IMR-90 (cell line): ENCODE measurements around the gene PRPF8. TPM values are rescaled to one million over a fixed set of nuclear protein-coding genes. Genes with fewer than 3 reads are reported as not detected.
A peak's percentile ranks its signal among the peaks of the same experiment; 100 is the strongest.

ENCODE experiments used
- ATAC-seq: fragments of 200-7000 bp; cut with Tn5 transposase; 2 replicates; pipeline ENCODE4 v1.9.1; 2020; ENCODE audit warnings: low read depth, mild to moderate bottlenecking, moderate library complexity
- BruUV-seq: library from RNA; stranded (reverse); fragments of 400-500 nt; replicated peaks from 2 replicates; lab custom pipeline; 2021; lab: Mats Ljungman, UMichigan
- CTCF ChIA-PET: fragments of 300-600 bp; formaldehyde crosslinking; extraction: SDS; loops from one replicate; lab custom pipeline; 2021; ENCODE audit warnings: antibody characterized with exemption; lab: Yijun Ruan, JAX
- POLR2A ChIA-PET: fragments of 300-600 bp; sonication (Branson Sonifier 250); formaldehyde crosslinking; loops from one replicate; lab custom pipeline; 2022; ENCODE audit warnings: antibody characterized with exemption; ENCODE audit not compliant: unreplicated experiment; lab: Charles Lee
- DNase-seq: peaks from one replicate; pipeline ENCODE4 v3.0.0; 2013
- H2AFZ ChIP-seq: replicated peaks from 2 replicates; pipeline ENCODE3; 2013; ENCODE audit warnings: low read length, mild to moderate bottlenecking; ENCODE audit not compliant: poor library complexity
- H2AK5ac ChIP-seq: 2 replicates; pipeline ENCODE4 v1.6.1; 2013; ENCODE audit warnings: low read depth, low read length, inconsistent platforms
- H2AK9ac ChIP-seq: replicated peaks from 2 replicates; pipeline ENCODE3; 2013; ENCODE audit warnings: mild to moderate bottlenecking, low read depth, low read length, moderate library complexity; ENCODE audit not compliant: poor library complexity
- H2BK120ac ChIP-seq: 2 replicates; pipeline ENCODE4 v1.6.1; 2013; ENCODE audit warnings: low read depth, low read length, inconsistent platforms
- H2BK15ac ChIP-seq: 3 replicates; pipeline ENCODE4 v1.6.1; 2013; ENCODE audit warnings: low read depth, low read length, inconsistent platforms
- H2BK20ac ChIP-seq: 2 replicates; pipeline ENCODE4 v1.6.1; 2013; ENCODE audit warnings: low read depth, mild to moderate bottlenecking, inconsistent platforms, low read length, moderate library complexity
- H2BK5ac ChIP-seq: 2 replicates; pipeline ENCODE4 v1.6.1; 2013; ENCODE audit warnings: mild to moderate bottlenecking, low read depth, low read length, inconsistent platforms; ENCODE audit not compliant: poor library complexity, severe bottlenecking
- H3K14ac ChIP-seq: replicated peaks from 2 replicates; pipeline ENCODE4 v1.6.1; 2013; ENCODE audit warnings: low read depth, low read length, inconsistent platforms
- H3K18ac ChIP-seq: 2 replicates; pipeline ENCODE4 v1.6.1; 2013; ENCODE audit warnings: low read depth, low read length, control low read depth
- H3K23ac ChIP-seq: 2 replicates; pipeline ENCODE4 v1.6.1; 2013; ENCODE audit warnings: low read depth, low read length, inconsistent platforms
- H3K27ac ChIP-seq: 2 replicates; pipeline ENCODE4 v1.5.1; 2013; ENCODE audit warnings: mild to moderate bottlenecking, control low read depth, low read length; ENCODE audit not compliant: insufficient read depth
- H3K27me3 ChIP-seq: 2 replicates; pipeline ENCODE4 v1.6.1; 2013; ENCODE audit warnings: low read length; ENCODE audit not compliant: control insufficient read depth, insufficient read depth
- H3K36me3 ChIP-seq: 2 replicates; pipeline ENCODE4 v1.6.1; 2013; ENCODE audit warnings: low read length, mixed read lengths; ENCODE audit not compliant: control insufficient read depth, insufficient read depth
- H3K4ac ChIP-seq: 2 replicates; pipeline ENCODE4 v1.6.1; 2013; ENCODE audit warnings: low read depth, low read length, inconsistent platforms
- H3K4me1 ChIP-seq: 2 replicates; pipeline ENCODE4 v1.6.1; 2013; ENCODE audit warnings: low read length, mixed read lengths; ENCODE audit not compliant: control insufficient read depth, insufficient read depth
- H3K4me2 ChIP-seq: 2 replicates; pipeline ENCODE4 v1.6.1; 2013; ENCODE audit warnings: low read depth, mild to moderate bottlenecking, control low read depth, low read length, moderate library complexity
- H3K4me3 ChIP-seq: 2 replicates; pipeline ENCODE4 v1.5.1; 2013; ENCODE audit warnings: low read depth, mild to moderate bottlenecking, control low read depth, low read length, moderate library complexity; ENCODE audit not compliant: insufficient read depth
- H3K56ac ChIP-seq: 2 replicates; pipeline ENCODE4 v1.6.1; 2013; ENCODE audit warnings: low read length, inconsistent platforms; ENCODE audit not compliant: insufficient read depth; ENCODE audit errors: extremely low read depth
- H3K79me1 ChIP-seq, 2 experiments: 2 replicates each; pipeline ENCODE4 v1.6.1; 2013; ENCODE audit warnings: low read length in 2 of 2, inconsistent platforms in 1 of 2, low read depth in 1 of 2
- H3K9ac ChIP-seq: 2 replicates; pipeline ENCODE4 v1.6.1; 2013; ENCODE audit warnings: low read depth, low read length, control low read depth
- H3K9me1 ChIP-seq: 2 replicates; pipeline ENCODE4 v1.6.1; 2013; ENCODE audit warnings: low read length, inconsistent platforms; ENCODE audit not compliant: insufficient read depth
- H3K9me3 ChIP-seq: 2 replicates; pipeline ENCODE4 v1.6.1; 2013; ENCODE audit warnings: low read length; ENCODE audit not compliant: control insufficient read depth, insufficient read depth
- H4K20me1 ChIP-seq: 2 replicates; pipeline ENCODE4 v1.6.1; 2013; ENCODE audit warnings: low read length, inconsistent platforms; ENCODE audit not compliant: insufficient read depth
- H4K5ac ChIP-seq: 2 replicates; pipeline ENCODE4 v1.6.1; 2013; ENCODE audit warnings: mild to moderate bottlenecking, low read depth, low read length, control low read depth
- H4K8ac ChIP-seq, 2 experiments: 2 replicates each; pipeline ENCODE4 v1.6.1; 2013; ENCODE audit warnings: low read depth in 2 of 2, low read length in 2 of 2, control low read depth in 1 of 2, inconsistent platforms in 1 of 2
- H4K91ac ChIP-seq: 2 replicates; pipeline ENCODE4 v1.6.1; 2013; ENCODE audit warnings: low read depth, low read length, inconsistent platforms; ENCODE audit not compliant: insufficient read depth
- CHD1 ChIP-seq: IDR thresholded peaks from 2 replicates; pipeline ENCODE4 v1.6.1; 2012; ENCODE audit warnings: low read depth, low read length, improper control_type of control experiment
- ELK1 ChIP-seq: fragments of 150-350 bp; IDR thresholded peaks from 2 replicates; pipeline ENCODE4 v1.6.1; 2016; ENCODE audit warnings: low read depth, mild to moderate bottlenecking, low read length, moderate library complexity, borderline replicate concordance
- FOS ChIP-seq: fragments of 150-350 bp; IDR thresholded peaks from 2 replicates; pipeline ENCODE4 v1.6.1; 2016; ENCODE audit warnings: low read depth, low read length
- MAZ ChIP-seq: IDR thresholded peaks from 2 replicates; pipeline ENCODE4 v1.6.1; 2012; ENCODE audit warnings: low read depth, mild to moderate bottlenecking, low read length, improper control_type of control experiment, moderate library complexity, borderline replicate concordance
- MXI1 ChIP-seq: IDR thresholded peaks from 2 replicates; pipeline ENCODE4 v1.6.1; 2012; ENCODE audit warnings: low read depth, mild to moderate bottlenecking, low read length, moderate library complexity, borderline replicate concordance
- POLR2A ChIP-seq: IDR thresholded peaks from 2 replicates; pipeline ENCODE4 v1.6.1; 2012; ENCODE audit warnings: mild to moderate bottlenecking, low read depth, low read length
- RAD21 ChIP-seq: IDR thresholded peaks from 2 replicates; pipeline ENCODE4 v1.6.1; 2012; ENCODE audit warnings: low read length, improper control_type of control experiment
- RCOR1 ChIP-seq: IDR thresholded peaks from 2 replicates; pipeline ENCODE4 v1.6.1; 2012; ENCODE audit warnings: mild to moderate bottlenecking, low read length, improper control_type of control experiment; ENCODE audit not compliant: insufficient replicate concordance
- SMC3 ChIP-seq: fragments of 150-350 bp; IDR thresholded peaks from 2 replicates; pipeline ENCODE4 v1.6.1; 2016; ENCODE audit warnings: low read depth, mild to moderate bottlenecking, antibody characterized with exemption, low read length, moderate library complexity
- WGBS, 2 experiments: methylation state at CpG; one replicate each; pipeline versions ENCODE4 v1.1.5 to v1.1.7; 2013; ENCODE audit warnings: missing lambda C conversion rate in 2 of 2; ENCODE audit not compliant: insufficient read length in 1 of 2; ENCODE audit errors: extremely low coverage in 2 of 2; 5-methylcytosine and 5-hydroxymethylcytosine counted together
- dilution Hi-C: fragments of 300-500 bp; cut with HindIII; formaldehyde crosslinking; loops from one replicate; pipeline ENCODE4 v1.14.3; 2018; ENCODE audit warnings: low sequenced_read_pairs; ENCODE audit not compliant: unreplicated experiment
- in situ Hi-C: fragments of 300-500 bp; cut with MboI; formaldehyde crosslinking; loops from 3 replicates; pipeline ENCODE4 v1.14.3; 2019; ENCODE audit warnings: low sequenced_read_pairs, inconsistent platforms, mixed read lengths
- intact Hi-C: fragments of 100-400 bp; cut with micrococcal nuclease; formaldehyde crosslinking; loops from 2 replicates; pipeline ENCODE4 v1.10.0; 2022
- polyA plus RNA-seq, 3 experiments: library from polyadenylated mRNA; depleted of rRNA; stranded (reverse); fragments of >200 nt; gene quantifications; 2 replicates each; pipeline ENCODE4 v1.2.3, GENCODE V29; 2012; ENCODE audit warnings: low replicate concordance in 1 of 3
- total RNA-seq: library from RNA; depleted of rRNA; stranded (reverse); fragments of >200 nt; gene quantifications from 2 replicates; pipeline ENCODE4 v1.2.3, GENCODE V29; 2012
- TF ChIP-seq, protein P1 (sequence below): conservative IDR thresholded peaks from 2 replicates; pipeline ENCODE4 v1.5.1; 2012; ENCODE audit warnings: mild to moderate bottlenecking, low read depth, low read length, improper control_type of control experiment

The PRPF8 gene
- total and polyA plus RNA-seq, 2 of the 4 experiments (the other 2 are of a cell fraction), result 141 to 160 TPM

GRCh38 chr17:1705004-1705403, 20.3 kb upstream of the PRPF8 start:
- dilution Hi-C loops (no loop called here), intact Hi-C loops (no loop called here), in situ Hi-C loops (loop anchor here (25.0 kb wide), 1 partner anchor 332 kb away; the partner anchor contains the start of genes DPH1, OVCA2 and RTN4RL1)
- H3K27me3 ChIP-seq, result no peaks in the 10 kb centered on the region
- no peak overlapping the region for H4K8ac ChIP-seq
- no peak overlapping the region for H3K14ac ChIP-seq
- H3K79me1 ChIP-seq, result peaks cover 0 to 6% of the 10 kb centered on the region in 2 experiments; a peak in 1 of 4 replicates
- no peak overlapping the region for H2BK20ac ChIP-seq
- H3K36me3 ChIP-seq, result peaks cover 11% of the 10 kb centered on the region
- DNase-seq (no peak), ATAC-seq (no peak)
- 63% methylated on average over 7 of the region's 7 CpGs; no CpG with 5 or more reads in 1 of the 2 experiments for WGBS, 2 experiments
- H4K91ac ChIP-seq, result no peak overlapping the region
- no peak overlapping the region for H4K5ac ChIP-seq
- H2BK120ac ChIP-seq, result no peak overlapping the region
- H2BK5ac ChIP-seq, result no peak overlapping the region
- no peak overlapping the region for H2BK15ac ChIP-seq
- no peak overlapping the region for H3K4me3 ChIP-seq
- no peak overlapping the region for H3K4me2 ChIP-seq
- H3K56ac ChIP-seq, result no peak overlapping the region
- CTCF ChIA-PET, result interaction anchor here (0.5 kb wide), 1 partner anchor 238 kb away, joined by 3 read pairs; no protein-coding TSS in a partner anchor
- H2AK9ac ChIP-seq, result no peak overlapping the region
- no peak overlapping the region for H3K18ac ChIP-seq
- BruUV-seq, result no TSS peak
- peaks cover 3% of the 10 kb centered on the region; the same call in 1 of the 2 replicates for H3K4me1 ChIP-seq
- no peak overlapping the region for H3K27ac ChIP-seq
- H3K4ac ChIP-seq, result no peak overlapping the region; the same call in 1 of the 2 replicates
- no peaks in the 10 kb centered on the region for H3K9me3 ChIP-seq
- H2AK5ac ChIP-seq, result no peak overlapping the region
- H3K9ac ChIP-seq, result no peak overlapping the region
- H4K20me1 ChIP-seq, result peaks cover 9% of the 10 kb centered on the region; the same call in 1 of the 2 replicates
- TF ChIP-seq RAD21, result no peak
- no peak for TF ChIP-seq CHD1
- TF ChIP-seq FOS, result no peak
- TF ChIP-seq ELK1, result no peak
- no peak for TF ChIP-seq MXI1
- no peak for TF ChIP-seq SMC3
- TF ChIP-seq, protein P1, sequence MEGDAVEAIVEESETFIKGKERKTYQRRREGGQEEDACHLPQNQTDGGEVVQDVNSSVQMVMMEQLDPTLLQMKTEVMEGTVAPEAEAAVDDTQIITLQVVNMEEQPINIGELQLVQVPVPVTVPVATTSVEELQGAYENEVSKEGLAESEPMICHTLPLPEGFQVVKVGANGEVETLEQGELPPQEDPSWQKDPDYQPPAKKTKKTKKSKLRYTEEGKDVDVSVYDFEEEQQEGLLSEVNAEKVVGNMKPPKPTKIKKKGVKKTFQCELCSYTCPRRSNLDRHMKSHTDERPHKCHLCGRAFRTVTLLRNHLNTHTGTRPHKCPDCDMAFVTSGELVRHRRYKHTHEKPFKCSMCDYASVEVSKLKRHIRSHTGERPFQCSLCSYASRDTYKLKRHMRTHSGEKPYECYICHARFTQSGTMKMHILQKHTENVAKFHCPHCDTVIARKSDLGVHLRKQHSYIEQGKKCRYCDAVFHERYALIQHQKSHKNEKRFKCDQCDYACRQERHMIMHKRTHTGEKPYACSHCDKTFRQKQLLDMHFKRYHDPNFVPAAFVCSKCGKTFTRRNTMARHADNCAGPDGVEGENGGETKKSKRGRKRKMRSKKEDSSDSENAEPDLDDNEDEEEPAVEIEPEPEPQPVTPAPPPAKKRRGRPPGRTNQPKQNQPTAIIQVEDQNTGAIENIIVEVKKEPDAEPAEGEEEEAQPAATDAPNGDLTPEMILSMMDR, result no peak
- no peak for TF ChIP-seq MAZ
- TF ChIP-seq RCOR1, result no peak
- no peak for TF ChIP-seq POLR2A
- POLR2A ChIA-PET, result interaction anchor here (1.1 kb wide), 1 partner anchor 11 kb away, joined by 3 read pairs; no protein-coding TSS in a partner anchor
- H2AFZ ChIP-seq, result peak overlapping the region; percentile 32
- peaks cover 5% of the 10 kb centered on the region; the same call in 1 of the 2 replicates for H3K9me1 ChIP-seq
- H3K23ac ChIP-seq, result no peak overlapping the region
